Measurements from ENCODE around the gene PRUNE1. TPM values are rescaled to one million over a fixed set of nuclear protein-coding genes. Genes with fewer than 3 reads are reported as not detected.

The PRUNE1 gene
- total RNA-seq, 3 donors from 2014 or later, result 21.6 to 34.1 (median 32.8) TPM

DNA sequence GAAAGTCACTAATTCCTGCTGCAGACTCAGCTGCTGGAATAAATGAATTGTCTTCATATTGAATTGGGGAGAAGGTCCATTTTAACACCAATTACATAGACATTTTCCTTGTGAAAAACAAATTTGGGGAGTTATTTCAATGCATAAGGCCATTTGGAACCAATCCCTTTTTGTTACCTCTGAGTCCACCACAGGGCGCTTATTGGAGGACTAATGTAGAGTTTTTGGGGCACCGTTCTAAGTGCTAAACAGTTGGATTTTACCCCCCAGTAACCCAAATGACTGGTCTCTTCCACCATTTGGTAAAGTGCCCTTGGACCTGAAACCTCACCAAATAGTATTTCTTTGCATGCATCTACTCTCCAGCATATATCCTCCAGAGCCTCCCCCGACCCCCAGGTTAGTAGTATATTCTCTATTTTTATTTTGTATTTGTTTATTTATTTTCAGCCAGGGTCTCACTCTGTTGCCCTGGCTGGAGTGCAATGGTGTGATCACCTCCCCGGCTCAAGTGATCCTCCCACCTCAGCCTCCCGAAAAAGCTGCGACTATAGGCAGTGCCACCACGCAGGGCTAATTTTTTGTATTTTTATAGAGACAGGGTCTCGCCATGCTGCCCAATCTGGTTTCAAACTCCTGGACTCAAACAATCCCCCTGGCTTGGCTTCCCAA, 1.6 kb downstream of the PRUNE1 start:
- Histone ChIP-seq H3K4me3 (peak overlapping the region in 2 of 3 donors; percentile 66 to 83), H3K9me3 (no peaks in the 10 kb centered on the region), H3K4me1 (peaks cover 0 to 18% of the 10 kb centered on the region in 2 donors), H3K27ac (peak overlapping the region in 1 of 2 donors; percentile 94), H3K36me3 (no peaks in the 10 kb centered on the region), H3K27me3 (no peaks in the 10 kb centered on the region)
- TF ChIP-seq POLR2AphosphoS5 (IDR thresholded peaks at IDR 0.05), result no peak
- TF ChIP-seq, protein P1, sequence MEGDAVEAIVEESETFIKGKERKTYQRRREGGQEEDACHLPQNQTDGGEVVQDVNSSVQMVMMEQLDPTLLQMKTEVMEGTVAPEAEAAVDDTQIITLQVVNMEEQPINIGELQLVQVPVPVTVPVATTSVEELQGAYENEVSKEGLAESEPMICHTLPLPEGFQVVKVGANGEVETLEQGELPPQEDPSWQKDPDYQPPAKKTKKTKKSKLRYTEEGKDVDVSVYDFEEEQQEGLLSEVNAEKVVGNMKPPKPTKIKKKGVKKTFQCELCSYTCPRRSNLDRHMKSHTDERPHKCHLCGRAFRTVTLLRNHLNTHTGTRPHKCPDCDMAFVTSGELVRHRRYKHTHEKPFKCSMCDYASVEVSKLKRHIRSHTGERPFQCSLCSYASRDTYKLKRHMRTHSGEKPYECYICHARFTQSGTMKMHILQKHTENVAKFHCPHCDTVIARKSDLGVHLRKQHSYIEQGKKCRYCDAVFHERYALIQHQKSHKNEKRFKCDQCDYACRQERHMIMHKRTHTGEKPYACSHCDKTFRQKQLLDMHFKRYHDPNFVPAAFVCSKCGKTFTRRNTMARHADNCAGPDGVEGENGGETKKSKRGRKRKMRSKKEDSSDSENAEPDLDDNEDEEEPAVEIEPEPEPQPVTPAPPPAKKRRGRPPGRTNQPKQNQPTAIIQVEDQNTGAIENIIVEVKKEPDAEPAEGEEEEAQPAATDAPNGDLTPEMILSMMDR (IDR thresholded peaks at IDR 0.05), result no peak
- TF ChIP-seq POLR2A (IDR thresholded peaks at IDR 0.05), result no peak
- intact Hi-C loops (cut with DNase I; ENCODE audit: low total_unique reads), result no loop called here
- DNase-seq (ENCODE audit: low spot score in 2 of 2), result no peak

GRCh38 chr1:151010346-151010726, 2.1 kb downstream of the PRUNE1 start:
- DNase-seq (ENCODE audit: low spot score in 2 of 2), result no peak
- TF ChIP-seq POLR2A (IDR thresholded peaks at IDR 0.05) (no peak), POLR2AphosphoS5 (IDR thresholded peaks at IDR 0.05) (no peak)
- TF ChIP-seq, protein P1 (IDR thresholded peaks at IDR 0.05), result no peak
- Histone ChIP-seq H3K9me3 (no peaks in the 10 kb centered on the region), H3K36me3 (no peaks in the 10 kb centered on the region), H3K27ac (no peak overlapping the region), H3K27me3 (no peaks in the 10 kb centered on the region), H3K4me1 (peaks cover 0 to 18% of the 10 kb centered on the region in 2 donors), H3K4me3 (no peak overlapping the region)
- intact Hi-C loops (cut with DNase I; ENCODE audit: low total_unique reads), result no loop called here

- Histone ChIP-seq H3K27me3 (no peaks in the 10 kb centered on the region), H3K36me3 (no peaks in the 10 kb centered on the region), H3K9me3 (no peaks in the 10 kb centered on the region), H3K27ac (no peak overlapping the region), H3K4me1 (peaks cover 0 to 18% of the 10 kb centered on the region in 2 donors), H3K4me3 (no peak overlapping the region)
- TF ChIP-seq POLR2A (IDR thresholded peaks at IDR 0.05), result no peak
- TF ChIP-seq POLR2AphosphoS5 (IDR thresholded peaks at IDR 0.05), result no peak
- TF ChIP-seq, protein P1 (IDR thresholded peaks at IDR 0.05), result no peak
- no peak for DNase-seq (ENCODE audit: low spot score in 2 of 2)
- intact Hi-C loops (cut with DNase I; ENCODE audit: low total_unique reads), result no loop called here
These were observed 3.1 kb downstream of the PRUNE1 start for GRCh38 chr1:151011154-151011850.

DNA sequence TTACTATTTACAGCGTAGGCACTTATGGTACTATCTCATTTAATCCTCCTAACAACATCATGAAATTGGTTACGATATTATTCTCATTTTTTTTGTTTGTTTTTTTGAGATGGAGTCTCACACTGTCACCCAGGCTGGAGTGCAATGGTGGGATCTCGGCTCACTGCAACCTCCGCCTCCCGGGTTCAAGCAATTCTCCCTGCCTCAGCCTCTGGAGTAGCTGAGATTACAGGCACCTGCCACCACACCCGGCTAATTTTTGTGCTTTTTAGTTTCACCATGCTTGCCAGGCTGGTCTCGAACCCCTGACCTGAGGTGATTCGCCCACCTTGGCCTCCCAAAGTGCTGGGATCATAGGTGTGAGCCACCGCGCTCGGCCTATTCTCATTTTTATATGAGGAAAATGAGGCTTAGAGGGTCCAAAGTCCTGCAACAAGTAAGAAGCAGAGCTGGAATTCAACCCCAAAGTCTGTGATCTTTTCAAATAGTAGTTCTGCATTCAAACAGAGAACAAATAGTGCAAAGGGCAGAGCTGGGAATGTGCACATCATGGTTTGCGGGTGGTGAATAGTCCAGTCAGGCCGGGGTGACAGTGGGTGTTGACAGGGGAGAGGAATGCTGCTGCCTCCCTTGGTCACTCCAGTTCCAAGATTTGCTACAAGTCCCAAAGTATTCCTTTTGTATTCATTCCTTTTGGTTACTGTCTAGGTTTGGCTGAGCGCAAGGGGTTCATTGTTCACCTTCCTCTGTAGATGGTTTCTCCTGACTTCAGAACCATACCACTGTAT, 4.6 kb downstream of the PRUNE1 start:
- Histone ChIP-seq H3K27me3 (no peaks in the 10 kb centered on the region), H3K36me3 (no peaks in the 10 kb centered on the region), H3K4me1 (peaks cover 0 to 8% of the 10 kb centered on the region in 2 donors), H3K9me3 (no peaks in the 10 kb centered on the region), H3K4me3 (no peak overlapping the region), H3K27ac (no peak overlapping the region)
- TF ChIP-seq, protein P1 (IDR thresholded peaks at IDR 0.05), result no peak
- no peak for TF ChIP-seq POLR2A (IDR thresholded peaks at IDR 0.05)
- no peak for TF ChIP-seq POLR2AphosphoS5 (IDR thresholded peaks at IDR 0.05)
- intact Hi-C loops (cut with DNase I; ENCODE audit: low total_unique reads), result no loop called here
- DNase-seq (ENCODE audit: low spot score in 2 of 2), result no peak
